K562 (cell line): ENCODE measurements around the gene CTAG1B.
"Not testable (repeated sequence)": the region's sequence is repeated elsewhere in the genome, so short reads cannot be mapped to it uniquely, and the experiment has no call there.

Experiments
- CTCF ChIP-seq, 3 experiments: IDR thresholded peaks in 2 of 3; conservative IDR thresholded peaks in 1 of 3; 2 replicates each; pipeline ENCODE4 v1.5.1; 2011 to 2012; ENCODE audit warnings: low read length in 3 of 3, mild to moderate bottlenecking in 3 of 3, control low read depth in 2 of 3, improper control_type of control experiment in 1 of 3, inconsistent platforms in 1 of 3, low read depth in 1 of 3, mixed read lengths in 1 of 3, moderate library complexity in 1 of 3; ENCODE audit not compliant: insufficient read depth in 2 of 3
- RAD21 ChIP-seq, 2 experiments: fragments of 250-450 bp in 1 of 2; fragments of 450-650 bp in 1 of 2; sonication (Bioruptor Pico) in 1 of 2; formaldehyde crosslinking in 1 of 2; IDR thresholded peaks in 1 of 2; conservative IDR thresholded peaks in 1 of 2; 2 replicates each; pipeline versions ENCODE4 v1.4.0 to v1.8.0; 2020 to 2022; ENCODE audit warnings: mild to moderate bottlenecking in 2 of 2, moderate library complexity in 1 of 2

- not testable (repeated sequence) for TF ChIP-seq CTCF (IDR thresholded peaks at IDR 0.05 in 2 of 3, conservative IDR thresholded peaks at IDR 0.05 in 1 of 3; ENCODE audit: insufficient read depth in 2 of 3, low read depth in 1 of 3, low read length in 3 of 3); RAD21 (CRISPR knock-in tag; conservative IDR thresholded peaks at IDR 0.05 in 1 of 2, IDR thresholded peaks at IDR 0.05 in 1 of 2)
Measured at GRCh38 chrX:154645745-154646378, 26.8 kb upstream of the CTAG1B start.
